CD4-positive, alpha-beta T cell treated with Interleukin-4 for 1 hour (primary cell): ENCODE results near the gene EN2.
A peak's percentile ranks its signal among the peaks of the same experiment; 100 is the strongest.

Experiments
- DNase-seq, 2 donors: peaks; one replicate each; pipeline ENCODE4 v3.0.0-alpha.2; 2020 to 2022

The EN2 gene

DNA sequence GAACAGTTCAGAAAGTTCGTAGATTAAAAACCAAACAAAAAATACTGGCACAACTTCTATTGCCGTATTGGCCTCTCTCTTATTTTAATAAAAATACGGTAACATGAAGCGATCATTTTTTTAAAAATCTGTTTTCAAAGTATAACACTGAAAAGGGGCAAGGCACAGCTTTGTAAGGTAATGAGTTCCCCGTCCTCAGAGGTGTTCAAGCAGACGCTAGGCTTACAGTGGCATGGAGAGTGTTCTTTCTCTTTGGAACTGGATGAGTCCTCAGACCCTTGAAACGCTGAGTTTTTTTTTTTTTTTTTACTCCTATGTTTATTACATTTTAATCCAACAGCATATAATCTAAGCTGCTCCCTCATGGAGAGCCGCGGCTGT lies 7.8 kb downstream of the EN2 start:
- DNase-seq: no peak

DNA sequence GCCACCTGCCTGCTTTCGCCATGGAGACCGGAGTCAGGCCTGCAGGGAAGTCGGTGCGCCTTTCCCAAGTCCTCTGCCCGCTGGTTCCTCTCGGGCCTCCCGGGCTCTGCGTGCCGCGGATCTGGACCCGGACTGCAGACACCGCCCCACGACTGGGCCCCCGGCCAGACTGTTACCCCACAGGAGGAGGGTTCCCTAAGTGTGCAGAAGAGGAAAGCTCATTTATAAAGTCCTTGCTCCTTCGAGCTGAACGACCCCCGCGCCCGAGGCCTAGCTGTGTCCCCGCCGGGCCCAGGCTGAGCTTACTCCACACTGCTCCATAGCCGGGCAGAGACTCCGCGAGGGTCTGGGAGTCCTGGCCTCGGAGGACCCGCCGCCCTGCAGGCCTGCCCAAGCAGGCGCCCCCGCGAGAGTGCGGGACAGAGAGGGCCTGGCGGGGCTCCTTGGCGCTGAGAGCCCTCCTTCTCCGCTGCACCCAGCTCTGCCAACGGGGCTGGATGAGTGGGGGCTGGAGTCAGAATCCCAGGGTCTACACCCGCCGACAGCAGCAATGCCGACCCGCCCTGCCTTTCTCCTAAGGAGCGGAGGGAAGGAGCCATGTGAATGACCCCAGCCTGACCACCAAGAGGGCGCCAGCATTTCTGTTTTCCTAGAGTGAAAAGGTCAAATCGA lies 8.3 kb downstream of the EN2 start:
- no peak for DNase-seq

DNA sequence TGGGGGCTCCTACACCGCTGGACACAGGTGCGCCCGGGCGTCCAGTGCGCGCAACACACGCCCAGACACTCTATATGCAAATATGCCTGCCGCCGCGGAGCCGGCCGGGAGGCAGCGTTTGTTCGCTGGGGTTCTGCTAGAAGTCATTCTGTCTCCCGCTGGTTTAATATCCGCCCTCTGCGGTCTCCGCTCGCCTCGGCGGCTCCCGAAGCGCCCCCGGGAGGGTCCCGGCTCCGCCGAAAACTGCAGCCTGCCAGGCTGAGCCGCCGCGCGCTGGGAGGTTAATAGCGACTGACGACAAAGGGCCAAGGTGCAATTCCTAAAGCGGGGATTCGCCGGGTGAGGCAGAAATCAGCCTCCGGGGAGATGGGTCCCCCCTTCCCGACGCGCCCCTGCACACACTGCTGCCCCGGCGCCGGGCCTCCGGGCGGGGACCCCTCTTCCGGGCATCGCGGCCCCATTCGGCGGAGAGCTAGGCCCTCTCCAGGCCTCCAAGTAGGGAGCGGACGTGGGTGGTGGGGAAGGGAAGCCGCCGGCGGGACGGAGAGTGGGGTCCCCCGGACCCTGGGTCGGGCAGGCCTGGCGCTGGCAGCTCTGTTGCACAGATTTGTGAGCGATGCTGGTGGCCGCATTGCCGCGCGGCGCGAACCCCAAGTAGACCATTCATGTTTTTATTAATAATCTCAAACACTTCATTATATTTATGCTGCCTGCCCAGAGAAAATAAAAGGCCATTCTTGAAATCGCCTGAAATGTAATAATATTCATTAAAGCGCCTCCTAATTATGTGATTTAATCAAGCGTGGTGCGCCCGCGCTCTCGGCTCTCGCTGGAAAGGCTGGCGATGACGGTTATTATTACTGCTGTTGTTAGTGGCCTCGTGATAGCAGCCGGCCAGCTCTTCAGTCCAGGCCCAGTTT lies 9.1 kb downstream of the EN2 start:
- DNase-seq: no peak

DNA sequence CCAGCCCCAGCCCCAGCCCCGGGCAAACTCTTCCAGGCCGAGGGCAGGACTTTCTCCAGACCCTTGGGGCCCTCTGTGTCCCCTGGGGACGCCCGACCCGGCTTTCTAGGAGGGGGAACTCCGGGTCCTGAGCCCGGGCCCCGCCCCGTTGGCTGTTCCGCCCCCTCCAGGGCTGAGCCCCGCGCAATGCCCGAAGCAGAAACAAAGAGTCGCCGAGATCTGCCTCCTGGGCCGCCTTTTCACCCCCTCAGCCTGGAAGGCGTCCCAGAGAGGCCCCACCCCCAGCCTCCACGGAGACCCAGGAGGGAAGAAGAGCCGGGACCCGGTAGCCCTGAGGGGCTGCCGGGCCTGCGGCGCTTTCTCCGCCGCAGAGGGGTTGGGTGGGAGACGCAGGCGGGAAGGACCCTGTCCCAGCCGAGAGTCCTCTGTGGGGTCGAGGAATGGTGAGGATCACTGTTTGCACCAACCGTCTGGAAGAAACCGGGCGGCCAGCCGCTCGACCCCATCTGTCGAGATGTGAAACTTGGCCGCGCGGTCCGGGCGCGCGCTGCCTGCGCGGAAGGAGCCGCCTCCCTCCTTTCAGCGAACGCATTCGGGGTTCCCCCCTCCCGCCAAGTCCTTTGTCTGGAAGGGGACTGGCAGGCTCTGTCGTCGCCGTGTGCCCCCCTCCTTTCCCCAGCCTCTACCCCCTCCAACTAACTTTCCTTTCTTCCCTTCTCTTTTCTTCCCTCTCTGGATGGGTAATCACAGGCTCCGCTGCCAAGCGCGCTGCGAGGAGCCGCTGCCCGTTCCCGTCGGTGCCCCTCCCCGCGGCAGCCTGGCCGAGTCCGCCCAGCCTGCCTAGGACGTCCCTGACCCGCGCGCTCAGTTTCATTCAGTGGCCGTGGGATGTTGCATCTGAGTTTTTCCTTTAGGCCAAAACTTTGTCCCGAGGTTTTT lies 10.2 kb downstream of the EN2 start:
- no peak for DNase-seq

DNA sequence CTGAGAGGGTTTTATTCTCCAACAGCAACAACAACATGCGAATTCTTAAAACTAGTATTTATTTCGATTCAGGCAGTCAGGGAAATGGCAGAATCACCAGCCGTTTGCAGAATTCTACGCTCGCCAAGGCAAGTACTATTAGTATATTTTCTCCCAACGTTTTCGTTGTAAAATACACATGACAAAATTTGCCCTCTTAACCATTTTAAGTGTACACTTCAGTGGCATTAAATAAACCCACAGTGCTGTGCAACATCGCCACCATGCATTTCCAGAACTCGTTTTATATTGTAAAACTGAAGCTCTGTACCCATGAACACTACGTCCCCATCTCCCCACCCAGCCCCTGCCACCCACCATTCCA lies 10.8 kb downstream of the EN2 start:
- no peak for DNase-seq

DNA sequence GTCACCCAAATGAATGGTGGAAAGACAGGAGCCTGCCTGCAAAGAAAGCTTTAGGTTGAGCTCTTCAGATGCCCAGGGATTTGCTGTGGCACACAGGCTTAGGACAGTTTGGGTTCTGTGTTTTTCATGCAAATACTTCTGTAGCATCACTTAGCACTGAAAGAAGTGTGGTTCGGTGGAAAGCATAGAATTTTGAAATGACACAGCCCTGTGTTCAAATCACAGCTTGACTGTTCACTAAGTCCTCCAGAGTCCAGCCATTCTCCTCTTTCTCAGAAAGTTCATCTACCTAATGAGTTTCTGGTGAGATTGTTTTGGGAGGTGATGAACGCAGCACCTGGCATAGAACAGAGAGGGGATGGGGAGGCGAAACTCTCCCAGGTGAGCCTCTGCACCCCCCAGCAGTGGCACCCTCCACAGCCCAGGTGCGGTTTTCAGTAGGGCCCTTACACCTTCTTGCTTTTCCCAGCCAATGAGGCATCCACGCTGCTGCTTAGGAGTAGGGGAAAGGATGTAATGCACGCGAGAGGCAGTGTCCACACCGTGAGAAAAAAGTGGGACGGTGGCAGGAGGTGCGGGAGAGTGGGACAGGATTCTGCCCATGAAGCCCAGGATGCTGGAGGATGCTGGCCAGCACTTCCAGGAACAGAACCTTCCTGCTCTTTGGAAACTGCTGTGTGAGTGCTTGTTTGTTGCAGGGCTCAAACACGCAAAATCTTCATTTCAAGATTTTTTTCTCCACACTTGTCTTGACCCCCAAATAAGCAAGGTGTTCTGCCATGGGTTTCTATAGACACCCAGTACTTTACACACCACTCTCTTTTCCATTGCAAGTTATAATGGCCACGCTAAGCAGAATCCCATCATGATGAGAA lies 11.6 kb downstream of the EN2 start:
- no peak for DNase-seq

DNA sequence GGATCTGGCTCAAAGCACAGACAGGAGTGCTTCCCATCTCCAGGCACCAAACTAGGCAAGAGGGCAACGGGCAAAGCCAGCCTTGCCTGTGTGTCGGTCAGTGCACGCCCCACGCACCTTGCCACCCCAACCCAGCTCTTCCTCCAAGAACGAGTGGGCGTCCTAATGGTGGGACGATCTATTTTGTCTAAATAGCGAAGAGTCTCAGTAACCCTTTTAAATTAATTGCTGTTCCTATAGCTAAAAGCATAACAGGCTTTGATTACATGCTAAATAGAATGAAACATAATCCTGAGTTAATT lies 12.2 kb downstream of the EN2 start:
- DNase-seq: no peak

DNA sequence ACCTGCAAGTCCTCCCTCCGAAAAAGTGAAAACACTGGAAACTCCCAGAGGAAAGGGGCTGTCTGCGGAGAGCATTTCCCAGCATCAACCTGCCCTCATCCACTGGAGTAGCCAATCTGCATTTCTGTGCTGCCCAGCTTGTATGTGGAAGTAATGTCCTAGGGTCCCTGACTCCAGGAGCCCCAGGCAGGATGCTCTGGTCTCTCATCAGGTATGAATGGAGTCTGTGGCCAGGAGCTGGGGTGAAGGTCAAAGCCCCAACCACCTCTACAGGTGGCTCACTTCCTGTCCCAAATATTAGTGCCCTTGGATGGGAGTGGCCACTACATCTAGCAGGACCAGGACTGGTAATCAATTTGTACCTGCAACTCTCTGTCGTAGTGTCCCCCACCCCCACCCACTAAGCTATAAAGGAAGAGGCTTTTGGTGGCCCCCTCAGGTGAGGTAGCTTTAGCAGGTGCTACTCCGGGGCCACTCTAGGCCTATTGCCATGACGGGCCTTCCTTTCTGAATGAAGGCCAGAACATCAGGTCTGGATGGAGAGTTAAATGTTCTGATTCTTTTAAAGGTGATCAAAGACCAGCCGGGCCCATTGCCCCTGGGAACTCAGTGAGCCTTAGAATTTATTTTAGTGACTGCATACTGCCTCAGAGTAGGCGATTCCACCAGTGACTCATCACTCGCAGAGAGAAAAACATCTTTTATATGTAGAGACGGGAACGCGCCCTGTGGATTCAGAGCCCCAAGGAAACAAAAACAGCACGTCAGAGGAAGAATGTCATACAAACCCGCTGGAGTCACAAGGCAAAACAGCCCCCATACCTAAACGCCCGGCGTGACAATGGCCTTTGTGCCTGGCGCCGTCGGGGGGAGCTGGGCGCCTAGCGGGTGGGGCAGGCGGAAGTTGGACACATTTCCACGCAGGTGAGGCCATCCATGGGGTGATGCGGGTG lies 13.0 kb downstream of the EN2 start:
- no peak for DNase-seq

DNA sequence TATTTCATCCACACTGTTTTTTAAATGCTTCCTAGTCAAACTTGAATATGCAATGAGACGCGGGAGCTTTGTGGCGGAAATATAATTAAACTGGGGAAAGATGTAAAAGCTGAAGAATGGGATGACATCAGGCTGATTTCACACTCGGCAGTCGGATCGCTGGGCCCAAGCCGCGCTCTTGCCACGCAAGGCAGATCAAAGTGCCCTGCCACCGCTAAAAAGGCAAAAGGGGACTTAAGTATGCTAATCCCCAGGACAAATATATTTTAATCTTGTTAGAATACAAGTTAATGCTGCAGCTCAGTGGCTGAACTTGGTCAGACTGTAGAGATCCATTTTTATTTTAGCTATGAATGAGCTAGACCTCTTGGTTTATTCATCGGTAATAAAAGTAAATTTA lies 13.8 kb downstream of the EN2 start:
- no peak for DNase-seq

DNA sequence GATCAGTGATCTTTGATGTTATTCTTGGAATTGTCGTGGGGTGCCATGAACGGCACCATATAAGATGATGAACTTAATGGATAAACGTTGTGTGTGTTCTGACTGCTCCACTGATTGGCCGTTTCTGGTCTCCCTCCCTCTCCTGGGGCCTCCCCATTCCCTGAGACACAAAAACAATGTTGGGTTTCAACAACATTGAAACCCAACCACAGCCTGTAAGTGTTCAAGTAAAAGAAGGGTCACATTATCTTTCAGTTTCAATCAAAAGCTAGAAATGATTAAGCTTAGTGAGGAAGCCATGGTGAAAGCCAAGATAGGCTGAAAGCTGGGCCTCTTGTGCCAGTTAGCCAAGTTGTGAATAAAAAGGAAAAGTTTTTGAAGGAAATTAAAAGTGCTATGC lies 19.5 kb downstream of the EN2 start:
- no peak for DNase-seq

DNA sequence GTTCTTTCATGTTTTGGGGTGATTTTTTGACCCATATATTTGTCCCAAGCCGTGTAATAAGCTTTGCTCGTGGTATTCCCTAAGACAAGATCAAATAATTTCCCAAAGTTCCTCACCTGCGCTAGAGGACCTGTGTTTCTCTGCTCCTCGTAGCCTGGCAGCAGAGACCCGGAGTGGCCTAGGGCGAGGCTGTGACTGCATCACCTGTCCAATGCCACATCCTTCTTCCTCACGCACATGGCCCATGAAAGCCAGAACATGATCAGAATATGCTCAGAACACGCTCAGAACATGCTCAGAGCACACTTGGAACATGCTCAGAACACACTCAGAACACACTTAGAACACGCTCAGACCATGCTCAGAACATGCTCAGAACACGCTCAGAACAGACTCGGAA lies 23.8 kb downstream of the EN2 start:
- no peak for DNase-seq

DNA sequence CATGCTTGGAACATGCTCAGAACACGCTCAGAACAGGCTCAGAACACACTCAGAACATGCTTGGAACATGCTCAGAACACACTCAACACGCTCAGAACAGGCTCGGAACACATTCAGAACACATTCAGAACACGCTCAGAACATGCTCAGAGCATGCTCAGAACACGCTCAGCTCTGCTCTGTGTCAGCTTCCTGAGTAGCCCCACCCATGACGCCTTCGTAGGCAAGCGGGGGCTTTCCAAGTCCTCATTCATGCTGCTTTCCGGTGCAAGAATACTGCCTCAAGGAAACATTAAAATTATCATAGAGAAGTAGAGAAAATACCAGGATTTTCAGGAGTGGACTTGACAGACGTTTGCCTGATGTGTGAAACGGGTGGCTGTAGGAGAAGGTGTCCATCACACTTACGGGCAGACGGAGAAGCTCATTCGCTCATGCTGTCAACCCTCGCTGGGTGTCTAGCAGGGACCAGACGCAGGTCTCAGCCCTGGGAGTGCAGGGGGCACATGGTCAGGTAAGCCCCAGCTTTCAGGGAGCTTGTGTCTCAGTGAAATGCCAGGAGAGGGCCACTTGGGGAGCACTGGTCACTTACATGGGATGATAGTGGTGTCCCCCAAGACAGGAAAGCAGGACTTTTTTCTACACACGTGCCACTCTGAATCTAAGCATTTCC lies 24.7 kb downstream of the EN2 start:
- DNase-seq: peak in 1 of 2 donors; percentile 41

DNA sequence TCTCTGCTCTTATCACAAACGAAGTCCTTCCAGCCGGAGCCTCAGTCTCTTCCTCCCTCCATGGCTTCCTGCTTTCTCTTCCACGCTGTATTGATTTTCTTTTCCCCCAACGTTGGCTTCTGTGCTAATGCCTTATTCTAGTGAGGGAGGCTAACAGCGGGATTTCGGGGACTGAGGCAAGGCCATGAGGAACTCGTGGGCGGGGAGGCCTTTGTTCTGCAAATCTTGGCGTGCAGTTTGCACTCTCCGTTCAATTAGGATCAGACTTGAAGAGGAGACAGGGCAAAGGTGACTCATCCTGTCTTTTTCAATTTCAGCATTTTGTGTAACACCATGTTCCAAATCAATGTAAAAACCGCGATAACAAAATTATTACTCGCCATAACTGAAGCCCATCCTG lies 25.3 kb downstream of the EN2 start:
- DNase-seq: no peak

DNA sequence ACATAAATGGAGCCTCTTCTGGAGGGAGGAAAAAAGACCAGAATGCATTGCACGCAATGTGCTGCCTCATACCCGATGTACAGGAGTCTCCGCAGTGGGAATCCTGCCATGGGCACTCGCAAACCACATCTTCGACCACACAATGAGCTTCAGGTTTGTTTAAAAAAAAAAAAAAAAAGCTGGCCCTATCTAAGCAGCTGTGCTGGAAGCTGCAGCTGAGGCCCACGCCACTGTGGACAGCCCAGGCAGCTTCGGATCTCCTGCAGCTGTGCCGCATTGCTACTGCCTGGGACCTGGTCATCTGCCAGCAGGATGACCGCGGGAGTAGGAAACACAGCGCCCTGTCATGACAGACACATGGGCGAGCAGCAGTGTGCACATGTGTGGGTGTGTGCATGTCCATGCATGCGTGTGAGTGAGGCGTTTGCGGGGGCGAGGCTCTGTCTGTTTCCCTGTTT lies 26.0 kb downstream of the EN2 start:
- no peak for DNase-seq

DNA sequence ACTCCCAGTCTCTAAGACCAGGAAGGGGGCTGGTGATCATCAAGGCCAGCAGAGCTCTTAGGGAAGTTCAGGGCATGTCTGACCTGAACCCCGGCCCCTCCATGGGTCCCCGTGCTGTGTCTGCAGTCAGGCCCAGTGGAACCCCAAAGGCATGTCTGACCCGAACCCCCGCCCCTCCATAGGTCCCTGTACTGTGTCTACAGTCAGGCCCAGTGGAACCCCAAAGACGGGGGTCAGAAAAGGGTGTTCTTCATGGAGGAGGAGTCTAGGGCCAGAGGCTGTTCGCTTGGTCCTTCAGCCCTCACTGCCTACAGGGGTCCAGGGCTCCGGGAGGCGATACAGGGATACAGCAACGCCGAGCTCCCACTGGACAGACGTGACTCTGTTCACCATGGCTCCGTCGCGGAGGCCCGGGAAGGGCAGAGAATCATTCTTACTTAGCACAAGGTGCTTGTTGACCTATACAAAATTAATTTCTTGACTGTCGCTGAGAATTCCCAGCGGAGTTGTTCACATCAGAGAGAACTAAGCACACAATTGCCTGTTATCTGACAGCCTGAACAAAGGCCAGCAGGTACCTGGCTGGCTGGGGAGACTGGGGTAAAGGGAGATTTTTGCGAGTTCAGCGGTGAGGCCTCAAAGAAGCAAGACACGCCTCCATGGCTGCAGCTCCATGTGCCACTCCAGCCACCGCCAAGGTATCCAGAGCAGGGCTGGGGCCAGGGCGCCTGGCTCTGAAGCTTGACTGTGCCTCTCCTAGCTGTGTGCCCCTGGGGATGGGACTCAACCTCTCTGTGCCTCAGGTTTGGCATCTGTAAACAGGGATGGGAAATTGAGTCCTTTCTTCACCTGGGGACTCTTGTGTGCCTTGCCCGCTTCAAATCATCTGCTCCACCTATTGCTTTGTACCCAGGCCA lies 26.8 kb downstream of the EN2 start:
- no peak for DNase-seq

DNA sequence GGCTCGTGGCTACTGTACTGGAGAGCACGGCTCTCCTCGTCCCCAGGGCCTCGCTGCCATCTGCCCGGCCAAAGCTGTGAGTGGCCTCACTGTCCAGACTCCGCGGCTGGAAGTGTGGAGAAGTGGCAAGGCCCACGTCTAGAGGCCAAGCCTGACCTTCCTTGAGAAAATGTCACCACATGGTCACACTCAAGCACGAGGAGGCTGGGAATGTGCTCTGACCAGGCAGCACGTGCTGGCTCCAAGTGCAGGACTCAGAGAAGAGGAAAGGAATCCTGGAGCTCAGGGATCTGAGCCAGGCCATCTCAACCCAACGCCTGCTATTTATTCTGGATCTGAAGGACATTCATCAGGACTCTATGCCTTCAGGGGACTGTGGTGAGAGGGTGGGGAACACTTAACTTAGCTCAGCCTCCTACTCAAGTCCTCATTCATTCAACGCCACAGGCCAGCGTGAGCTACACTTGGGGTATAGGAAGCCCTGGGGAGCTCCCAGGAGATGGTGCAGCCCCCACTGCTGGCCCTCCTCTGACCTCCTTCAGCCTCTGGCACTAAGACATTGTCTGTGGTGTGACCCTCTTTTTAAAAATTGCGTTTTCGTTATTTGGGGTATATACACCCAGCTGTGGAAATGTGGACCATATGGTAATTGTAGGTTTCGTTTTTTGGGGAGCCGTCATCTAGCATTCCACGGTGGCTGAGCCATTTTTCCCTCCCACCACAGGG lies 29.0 kb downstream of the EN2 start:
- DNase-seq: no peak

DNA sequence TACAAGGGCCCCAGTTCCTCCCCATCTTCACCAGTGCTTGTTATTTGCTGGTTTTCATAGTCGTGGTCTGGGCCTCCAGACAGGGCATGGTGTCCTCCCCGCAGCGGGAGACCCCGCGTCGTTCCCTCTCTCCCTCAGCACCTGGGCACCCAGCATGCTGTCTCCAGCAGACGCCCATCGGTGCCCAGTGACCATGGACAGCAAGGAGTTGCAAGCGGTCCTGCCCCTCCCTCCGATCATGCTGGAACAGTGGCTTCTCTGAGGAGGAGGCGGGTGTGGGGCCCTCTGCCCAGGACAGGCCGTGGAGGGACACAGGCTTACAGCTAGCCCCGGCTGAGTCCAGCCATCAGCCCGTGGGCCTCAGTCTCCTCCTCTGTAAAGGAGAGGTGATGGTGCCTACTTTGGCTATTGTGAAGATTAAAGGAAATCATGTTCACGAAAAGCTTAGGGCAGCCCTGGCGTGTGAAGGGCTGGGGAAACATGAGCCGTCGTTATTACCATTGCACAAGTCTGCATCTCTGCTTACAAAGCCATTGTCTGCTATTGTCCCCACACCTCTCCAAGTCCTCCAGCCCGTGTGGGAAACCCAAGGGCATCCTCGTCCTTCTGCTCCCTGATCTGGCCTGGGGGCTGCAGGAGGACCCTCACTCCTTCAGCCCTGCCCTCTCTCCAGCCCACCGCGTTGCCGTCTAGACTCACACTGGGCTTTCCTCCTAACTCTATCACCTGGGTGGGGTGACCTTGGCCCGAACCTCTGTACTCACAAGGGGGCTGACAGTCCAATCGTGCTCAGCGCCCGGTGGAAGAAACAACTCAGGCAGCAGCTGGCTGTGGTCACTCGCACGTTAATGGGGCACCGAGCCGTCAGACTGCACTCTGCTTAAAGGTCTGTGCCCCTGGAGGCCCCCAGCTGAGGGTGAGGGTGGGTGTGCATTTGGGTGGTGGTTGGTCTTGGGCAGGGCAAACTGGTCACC lies 29.9 kb downstream of the EN2 start:
- no peak for DNase-seq
